BLaER1 treated with 17β-estradiol and CSF1 and Interleukin-3, amounts not matched to agents 10 nM and 100 nM (cell line): ENCODE results near the gene PMF1.

Experiments used
- H3K27ac ChIP-seq, 11 experiments: shearing (Covaris generic); formaldehyde crosslinking; 2 replicates each; pipeline ENCODE4 v1.8.1; 2022
- H3K27me3 ChIP-seq, 11 experiments: shearing (Covaris generic); formaldehyde crosslinking; 2 replicates each; pipeline ENCODE4 v1.8.1; 2022
- H3K36me3 ChIP-seq, 11 experiments: shearing (Covaris generic); formaldehyde crosslinking; 2 replicates each; pipeline ENCODE4 v1.8.1; 2022
- H3K4me1 ChIP-seq, 10 experiments: shearing (Covaris generic); formaldehyde crosslinking; 2 replicates each; pipeline ENCODE4 v1.8.1; 2022
- H3K4me2 ChIP-seq, 11 experiments: shearing (Covaris generic); formaldehyde crosslinking; 2 replicates each; pipeline ENCODE4 v1.8.1; 2022
- H3K4me3 ChIP-seq, 10 experiments: shearing (Covaris generic); formaldehyde crosslinking; 2 replicates each; pipeline ENCODE4 v1.8.1; 2022
- H3K9ac ChIP-seq, 11 experiments: shearing (Covaris generic); formaldehyde crosslinking; 2 replicates each; pipeline ENCODE4 v1.8.1; 2022
- H3K9me3 ChIP-seq, 11 experiments: shearing (Covaris generic); formaldehyde crosslinking; replicated peaks in 1 of 11; 2 replicates each; pipeline ENCODE4 v1.8.1; 2022
- H4K20me1 ChIP-seq, 11 experiments: shearing (Covaris generic); formaldehyde crosslinking; 2 replicates each; pipeline ENCODE4 v1.8.1; 2022
- Cebpa-rat ChIP-seq, 11 experiments: shearing (Covaris generic); IDR thresholded peaks; 2 replicates each; pipeline ENCODE4 v1.8.1; 2022

PMF1 gene

DNA sequence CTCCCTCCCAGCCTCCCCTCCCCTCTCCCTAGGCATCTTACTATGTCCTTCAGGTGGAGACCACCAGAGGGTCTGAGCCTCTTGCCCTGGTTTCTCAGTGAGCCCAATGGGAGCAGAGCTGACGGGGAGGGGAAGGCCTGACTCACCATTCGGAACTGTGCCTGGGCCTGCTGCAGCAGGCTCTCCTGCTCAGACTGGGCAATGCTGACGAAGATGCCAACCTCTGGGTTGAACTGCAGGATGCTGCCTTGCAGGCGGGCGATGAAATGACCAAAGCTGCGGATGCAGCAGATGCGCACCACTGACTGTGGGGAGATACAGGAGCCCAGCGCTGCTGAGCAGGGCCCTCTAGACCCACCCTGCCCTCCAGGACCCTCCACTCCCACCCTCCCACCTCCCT lies 46.1 kb downstream of the PMF1 start:
- Histone ChIP-seq H3K4me1 (peaks cover 0 to 18% (median 6%) of the 10 kb centered on the region in 10 experiments; a peak in 10 of 20 replicates), H3K4me2 (no peak overlapping the region), H3K36me3 (peaks cover 100% of the 10 kb centered on the region in 11 experiments), H3K9ac (no peak overlapping the region), H3K4me3 (no peak overlapping the region), H3K27ac (no peak overlapping the region), H4K20me1 (peaks cover 4 to 94% (median 88%) of the 10 kb centered on the region in 11 experiments; a peak in 19 of 22 replicates), H3K27me3 (no peaks in the 10 kb centered on the region), H3K9me3 (no peaks in the 10 kb centered on the region)
- TF ChIP-seq Cebpa-rat (IDR thresholded peaks at IDR 0.05), result no peak

DNA sequence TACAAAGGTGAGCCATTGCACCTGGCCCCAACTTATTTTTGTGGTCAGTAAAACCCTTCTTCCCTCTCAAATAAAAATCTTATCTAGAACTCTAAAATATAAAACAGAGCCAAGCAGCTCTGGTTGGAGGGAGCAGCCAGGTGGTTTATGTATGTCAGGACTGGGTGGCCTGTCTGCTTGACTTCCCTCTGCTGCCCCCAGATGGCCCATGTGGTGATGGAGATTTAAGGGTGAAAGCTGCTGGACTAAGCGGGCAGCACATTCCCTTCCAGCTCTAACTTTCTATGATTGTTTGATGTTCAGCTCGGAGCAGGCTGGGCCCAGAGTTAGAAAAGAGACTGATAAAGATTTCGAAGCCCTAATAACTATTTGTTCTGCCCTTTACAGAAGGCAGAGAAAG lies 47.0 kb downstream of the PMF1 start:
- H3K9me3 ChIP-seq, result no peaks in the 10 kb centered on the region
- H3K4me1 ChIP-seq, result peaks cover 0 to 18% (median 6%) of the 10 kb centered on the region in 10 experiments; a peak in 10 of 20 replicates
- H3K27me3 ChIP-seq, result no peaks in the 10 kb centered on the region
- TF ChIP-seq Cebpa-rat (IDR thresholded peaks at IDR 0.05), result no peak
- H3K4me2 ChIP-seq, result no peak overlapping the region
- no peak overlapping the region for H3K4me3 ChIP-seq
- H3K9ac ChIP-seq, result peak overlapping the region in 2 of 11 experiments; percentile 3 to 30; a peak in 1 of 22 replicates
- peaks cover 0 to 94% (median 81%) of the 10 kb centered on the region in 11 experiments; a peak in 18 of 22 replicates for H4K20me1 ChIP-seq
- H3K27ac ChIP-seq, result no peak overlapping the region
- H3K36me3 ChIP-seq, result peaks cover 98 to 100% (median 100%) of the 10 kb centered on the region in 11 experiments

DNA sequence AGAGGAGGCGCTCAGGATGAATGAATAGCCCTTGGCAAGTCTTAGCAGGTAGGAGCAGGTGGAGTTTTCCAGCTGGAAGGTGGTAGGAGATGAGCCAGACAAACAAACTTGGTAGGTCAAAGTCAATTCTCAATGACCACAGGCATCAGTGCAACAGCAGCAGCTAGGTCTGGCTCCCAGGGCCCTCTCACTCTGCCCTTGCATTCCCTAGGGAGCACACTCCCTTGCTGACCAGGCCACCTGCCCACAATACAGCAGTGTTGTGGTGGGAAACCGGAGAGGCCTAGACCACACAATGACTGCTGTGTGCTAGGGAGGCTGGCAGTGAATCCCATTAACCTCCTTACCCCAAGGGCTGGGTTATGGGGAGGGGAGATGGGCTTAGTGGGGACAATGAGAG lies 48.1 kb downstream of the PMF1 start:
- Histone ChIP-seq H3K4me3 (no peak overlapping the region), H3K4me2 (no peak overlapping the region), H3K9ac (peak overlapping the region in 2 of 11 experiments; percentile 30 to 48; a peak in 4 of 22 replicates), H4K20me1 (peaks cover 0 to 96% (median 83%) of the 10 kb centered on the region in 11 experiments; a peak in 18 of 22 replicates), H3K9me3 (no peaks in the 10 kb centered on the region), H3K4me1 (peaks cover 0 to 18% (median 6%) of the 10 kb centered on the region in 10 experiments; a peak in 10 of 20 replicates), H3K27ac (no peak overlapping the region), H3K36me3 (peaks cover 98 to 100% (median 100%) of the 10 kb centered on the region in 11 experiments), H3K27me3 (no peaks in the 10 kb centered on the region)
- no peak for TF ChIP-seq Cebpa-rat (IDR thresholded peaks at IDR 0.05)

DNA sequence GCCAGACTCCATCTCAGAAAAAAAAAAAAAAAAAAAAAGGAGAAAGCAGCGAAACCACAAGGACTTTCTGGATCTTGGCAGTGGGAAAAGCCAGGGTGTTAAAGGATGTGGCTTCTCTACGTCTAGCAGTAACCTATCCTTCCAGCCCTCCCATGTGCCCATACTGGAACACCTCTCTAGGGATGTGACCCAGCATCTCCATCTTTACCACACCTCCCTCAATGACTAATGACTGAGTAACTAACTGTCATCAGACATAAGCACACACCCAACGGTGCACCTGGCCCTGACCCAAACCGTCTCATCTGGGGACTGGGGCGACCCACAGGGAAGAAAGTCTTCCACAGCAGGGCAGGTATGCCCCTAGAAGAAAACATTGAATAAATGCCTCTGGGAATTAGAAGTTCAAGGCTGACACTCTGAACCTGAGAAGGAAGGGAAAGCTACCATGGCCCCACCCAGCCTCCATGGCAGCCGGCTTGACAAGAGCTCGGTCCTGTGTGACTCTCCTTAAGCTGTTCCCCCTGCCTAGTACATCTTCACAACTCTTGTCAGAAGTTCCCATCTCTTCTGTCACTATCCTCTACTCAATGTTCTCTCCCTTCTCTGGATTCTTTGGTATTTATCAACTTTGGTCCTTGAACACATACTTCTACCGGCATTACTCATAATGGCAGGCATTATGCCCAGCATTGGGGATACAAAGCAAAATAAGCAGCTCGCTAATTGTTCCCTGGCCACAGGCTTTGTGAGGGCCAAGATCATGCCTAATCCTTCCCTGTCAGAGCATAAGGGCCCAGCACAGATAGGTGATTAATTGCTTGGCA lies 49.9 kb downstream of the PMF1 start:
- TF ChIP-seq Cebpa-rat (IDR thresholded peaks at IDR 0.05), result no peak
- H3K9me3 ChIP-seq, result no peaks in the 10 kb centered on the region
- peaks cover 0 to 13% (median 4%) of the 10 kb centered on the region in 10 experiments; a peak in 10 of 20 replicates for H3K4me1 ChIP-seq
- H3K27ac ChIP-seq, result no peak overlapping the region
- H3K4me3 ChIP-seq, result no peak overlapping the region
- peaks cover 0 to 98% (median 80%) of the 10 kb centered on the region in 11 experiments; a peak in 18 of 22 replicates for H4K20me1 ChIP-seq
- H3K4me2 ChIP-seq, result no peak overlapping the region
- H3K9ac ChIP-seq, result no peak overlapping the region
- peaks cover 98 to 100% (median 100%) of the 10 kb centered on the region in 11 experiments for H3K36me3 ChIP-seq
- no peaks in the 10 kb centered on the region for H3K27me3 ChIP-seq

DNA sequence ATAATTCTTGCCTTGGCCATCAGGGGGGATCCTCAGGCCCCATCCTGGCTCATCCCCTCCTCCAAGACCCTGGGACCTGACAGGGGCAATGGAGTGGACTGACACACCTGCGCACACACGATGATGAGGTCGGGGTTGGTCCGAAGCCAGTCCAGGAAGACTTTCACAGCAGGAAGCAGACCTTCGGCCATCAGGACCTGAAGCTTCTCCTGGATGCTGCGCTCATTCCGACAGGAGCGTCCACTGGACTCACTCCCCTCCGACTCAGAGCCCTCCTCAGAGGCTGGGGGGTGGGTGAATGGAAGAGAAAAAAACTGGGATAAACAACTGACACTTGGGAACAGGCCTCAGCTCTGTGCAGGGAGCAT lies 50.5 kb downstream of the PMF1 start:
- Histone ChIP-seq H3K4me3 (no peak overlapping the region), H4K20me1 (peaks cover 0 to 98% (median 80%) of the 10 kb centered on the region in 11 experiments; a peak in 18 of 22 replicates), H3K27ac (no peak overlapping the region), H3K27me3 (no peaks in the 10 kb centered on the region), H3K4me1 (peaks cover 0 to 7% (median 0%) of the 10 kb centered on the region in 10 experiments; a peak in 4 of 20 replicates), H3K9ac (no peak overlapping the region), H3K9me3 (no peaks in the 10 kb centered on the region), H3K36me3 (peaks cover 98 to 100% (median 100%) of the 10 kb centered on the region in 11 experiments), H3K4me2 (no peak overlapping the region)
- TF ChIP-seq Cebpa-rat (IDR thresholded peaks at IDR 0.05), result no peak

GRCh38 chr1:156266051-156266450 lies 53.2 kb downstream of the PMF1 start:
- Histone ChIP-seq H4K20me1 (peaks cover 0 to 98% (median 80%) of the 10 kb centered on the region in 11 experiments; a peak in 17 of 22 replicates), H3K36me3 (peaks cover 98 to 100% (median 100%) of the 10 kb centered on the region in 11 experiments), H3K27me3 (no peaks in the 10 kb centered on the region), H3K9ac (no peak overlapping the region), H3K4me2 (no peak overlapping the region), H3K4me3 (no peak overlapping the region), H3K4me1 (no peaks in the 10 kb centered on the region), H3K9me3 (no peaks in the 10 kb centered on the region), H3K27ac (no peak overlapping the region)
- no peak for TF ChIP-seq Cebpa-rat (IDR thresholded peaks at IDR 0.05)

DNA sequence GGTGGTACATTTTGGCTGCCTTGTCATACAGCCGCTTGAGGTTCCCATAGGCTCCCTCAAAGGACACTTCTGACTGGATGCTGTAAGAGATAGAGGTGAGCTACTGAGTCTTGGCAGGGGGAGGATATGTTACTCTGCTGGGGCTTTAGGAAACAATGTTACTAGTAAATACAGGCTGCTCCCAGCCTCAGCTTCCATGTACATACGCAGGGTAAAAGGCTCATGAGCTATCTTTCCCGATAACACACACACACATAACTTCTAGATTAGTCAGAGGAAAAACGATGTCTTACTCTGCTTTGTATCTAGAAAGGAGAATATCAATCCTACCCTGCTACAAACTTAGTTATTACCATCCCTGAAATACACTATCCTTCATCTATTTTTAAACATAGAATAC lies 55.5 kb downstream of the PMF1 start:
- TF ChIP-seq Cebpa-rat (IDR thresholded peaks at IDR 0.05), result no peak
- H3K9me3 ChIP-seq, result no peaks in the 10 kb centered on the region
- H3K27ac ChIP-seq, result no peak overlapping the region
- no peak overlapping the region for H3K9ac ChIP-seq
- no peaks in the 10 kb centered on the region for H3K27me3 ChIP-seq
- peaks cover 0 to 96% (median 76%) of the 10 kb centered on the region in 11 experiments; a peak in 17 of 22 replicates for H4K20me1 ChIP-seq
- no peak overlapping the region for H3K4me3 ChIP-seq
- H3K4me1 ChIP-seq, result no peaks in the 10 kb centered on the region
- no peak overlapping the region for H3K4me2 ChIP-seq
- H3K36me3 ChIP-seq, result peaks cover 98 to 100% (median 100%) of the 10 kb centered on the region in 11 experiments

DNA sequence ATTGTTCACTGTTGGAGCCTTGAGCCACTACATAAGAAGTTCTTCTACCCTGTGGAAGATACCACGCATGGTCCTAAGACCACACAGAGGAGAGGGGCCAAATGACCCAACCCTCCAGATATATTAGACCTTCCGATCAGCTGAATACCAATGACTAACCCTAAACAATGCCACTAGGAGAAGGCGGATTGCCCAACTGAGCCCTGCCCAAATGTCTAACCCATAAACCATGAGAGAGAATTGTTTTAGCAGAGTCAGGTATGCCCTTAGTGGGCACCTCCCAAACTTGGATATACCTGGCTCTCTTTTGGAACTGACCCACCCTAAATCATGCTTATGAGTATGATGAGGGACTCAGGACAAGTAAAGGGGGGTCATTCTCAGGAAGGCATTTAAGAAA lies 57.5 kb downstream of the PMF1 start:
- no peaks in the 10 kb centered on the region for H3K27me3 ChIP-seq
- H3K4me3 ChIP-seq, result no peak overlapping the region
- no peak overlapping the region for H3K4me2 ChIP-seq
- no peak for TF ChIP-seq Cebpa-rat (IDR thresholded peaks at IDR 0.05)
- no peaks in the 10 kb centered on the region for H3K4me1 ChIP-seq
- H3K27ac ChIP-seq, result no peak overlapping the region
- H3K9ac ChIP-seq, result no peak overlapping the region
- H4K20me1 ChIP-seq, result peaks cover 0 to 100% (median 83%) of the 10 kb centered on the region in 11 experiments; a peak in 17 of 22 replicates
- H3K9me3 ChIP-seq, result no peaks in the 10 kb centered on the region
- peaks cover 100% of the 10 kb centered on the region in 11 experiments for H3K36me3 ChIP-seq

GRCh38 chr1:156276532-156276931 lies 63.7 kb downstream of the PMF1 start:
- Histone ChIP-seq H3K27me3 (no peaks in the 10 kb centered on the region), H4K20me1 (peaks cover 42 to 99% (median 87%) of the 10 kb centered on the region in 11 experiments), H3K9me3 (no peaks in the 10 kb centered on the region), H3K4me3 (no peak overlapping the region), H3K9ac (peak overlapping the region in 3 of 11 experiments; percentile 2 to 25 (median 5); a peak in 2 of 22 replicates), H3K4me2 (0 out of 22 replicates have a peak overlapping the region, but pooled peaks of 1 of the 11 experiments have one; percentile 0), H3K27ac (no peak overlapping the region; a peak in 1 of 22 replicates), H3K36me3 (peaks cover 82 to 96% (median 91%) of the 10 kb centered on the region in 11 experiments), H3K4me1 (peaks cover 18 to 32% (median 24%) of the 10 kb centered on the region in 10 experiments)
- no peak for TF ChIP-seq Cebpa-rat (IDR thresholded peaks at IDR 0.05)
